ENCODE measurements around the gene GRIK1. TPM values are rescaled to one million over a fixed set of nuclear protein-coding genes. Genes with fewer than 3 reads are reported as not detected.

The GRIK1 gene
- polyA plus RNA-seq, 10 donors = 0.19 to 3.4 (median 0.55) TPM

- no peak for DNase-seq
Measured at GRCh38 chr21:29534448-29534847, 405.3 kb downstream of the GRIK1 start.

GRCh38 chr21:29529139-29529538 is 410.7 kb downstream of the GRIK1 start:
- no peak for DNase-seq

- no peak for DNase-seq
Measured at GRCh38 chr21:29526545-29526944, 413.3 kb downstream of the GRIK1 start.

DNA sequence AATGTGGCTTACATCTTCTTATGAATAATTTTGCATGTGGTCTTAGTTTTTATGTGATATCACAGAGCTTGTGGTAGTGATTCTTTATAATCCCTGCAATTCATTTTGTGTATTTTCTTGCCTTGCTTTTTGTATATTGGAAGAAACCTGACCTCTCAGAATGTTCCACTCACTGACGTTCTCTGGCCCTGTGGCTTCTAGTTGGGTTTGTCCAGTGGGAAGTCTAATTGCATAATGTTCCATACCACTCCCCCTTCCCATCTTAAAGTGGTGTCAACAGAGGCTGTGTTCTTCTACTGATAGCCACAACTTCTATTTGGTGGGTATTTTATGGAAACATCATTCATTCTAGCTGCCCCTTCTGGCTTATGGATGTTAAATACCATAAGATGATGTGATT is 415.7 kb downstream of the GRIK1 start:
- no peak for DNase-seq

DNA sequence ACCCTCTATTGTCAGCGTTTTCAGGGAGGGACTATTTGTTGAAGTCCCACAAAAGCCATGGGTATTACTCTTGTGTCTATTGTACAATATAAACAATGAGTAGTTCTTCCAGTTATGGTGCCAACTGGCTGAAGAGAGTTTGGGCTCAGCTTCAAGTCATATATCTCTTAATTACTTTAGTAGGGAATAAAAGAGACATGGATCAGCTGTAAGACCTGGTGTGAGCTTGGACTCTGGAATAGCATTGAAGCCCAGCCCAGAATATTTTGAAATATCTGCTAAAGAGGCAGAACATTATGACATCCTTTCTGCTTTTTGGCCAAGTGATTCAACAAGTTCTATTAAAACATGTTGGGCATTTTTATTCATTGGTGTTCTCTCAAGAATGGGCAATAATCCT is 416.1 kb downstream of the GRIK1 start:
- DNase-seq = peak in 2 of 3 donors; percentile 13 to 22

DNA sequence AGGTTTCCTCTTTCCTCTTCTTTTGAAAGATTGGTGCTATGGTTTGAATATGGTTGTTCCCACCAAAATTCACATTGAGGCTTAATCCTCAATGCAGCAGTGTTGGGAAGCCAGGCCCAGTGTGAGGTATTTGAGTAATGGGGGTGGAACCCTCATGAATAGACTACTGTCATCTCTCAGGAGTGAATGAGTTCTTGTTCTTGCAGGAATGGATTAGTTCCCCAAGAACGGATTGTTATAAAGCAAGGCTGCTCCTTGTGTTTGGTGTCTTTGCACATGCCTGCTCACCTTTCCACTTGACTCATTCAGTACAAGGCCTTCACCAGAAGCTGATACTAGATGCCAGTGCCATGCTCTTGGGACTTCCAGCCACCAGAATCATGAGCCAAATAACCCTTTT is 417.9 kb downstream of the GRIK1 start:
- no peak for DNase-seq

DNA sequence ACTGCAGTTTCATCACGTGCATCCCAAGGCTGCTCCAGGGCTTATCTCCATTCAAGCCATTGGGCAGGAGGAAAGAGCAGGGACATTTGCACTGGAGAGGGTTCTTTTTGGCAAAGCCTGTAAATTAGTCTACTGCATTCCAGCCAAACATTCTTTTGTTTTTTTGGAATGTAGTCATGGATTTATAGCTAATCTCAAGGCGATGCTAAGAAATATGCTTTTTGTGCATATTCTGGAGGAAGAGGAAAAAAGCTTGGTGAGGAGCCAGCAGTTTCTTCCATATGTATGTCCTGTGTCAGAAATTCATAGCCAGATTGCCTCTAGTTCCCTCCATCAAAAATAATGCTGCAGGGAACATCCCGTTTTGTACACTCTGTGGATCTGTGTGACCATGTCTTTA is 419.6 kb downstream of the GRIK1 start:
- peak; percentile 33 to 60 (median 35) for DNase-seq

GRCh38 chr21:29514652-29515247 is 425.0 kb downstream of the GRIK1 start:
- DNase-seq = no peak

- no peak for DNase-seq
Measured at GRCh38 chr21:29513535-29513934, 426.3 kb downstream of the GRIK1 start.

- DNase-seq = no peak
Measured at GRCh38 chr21:29511096-29511495, 428.7 kb downstream of the GRIK1 start.

DNA sequence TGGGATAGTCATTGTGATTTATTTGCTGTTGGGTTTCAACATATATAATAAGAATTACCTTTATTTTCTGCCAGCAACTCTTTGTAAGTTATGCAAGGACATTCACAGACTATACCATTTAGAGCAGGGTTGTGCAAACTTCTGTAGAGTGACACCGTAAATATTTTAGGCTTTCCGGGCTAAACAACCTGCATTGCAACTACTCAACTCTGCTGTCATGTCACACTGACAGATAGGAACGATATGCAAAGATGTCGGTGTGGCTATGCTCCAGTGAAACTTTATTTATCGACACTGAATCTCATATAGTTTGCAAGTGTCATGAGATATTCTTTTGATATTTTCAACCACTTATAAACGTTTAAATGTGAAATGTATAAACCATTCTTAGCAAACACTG is 430.7 kb downstream of the GRIK1 start:
- no peak for DNase-seq

DNA sequence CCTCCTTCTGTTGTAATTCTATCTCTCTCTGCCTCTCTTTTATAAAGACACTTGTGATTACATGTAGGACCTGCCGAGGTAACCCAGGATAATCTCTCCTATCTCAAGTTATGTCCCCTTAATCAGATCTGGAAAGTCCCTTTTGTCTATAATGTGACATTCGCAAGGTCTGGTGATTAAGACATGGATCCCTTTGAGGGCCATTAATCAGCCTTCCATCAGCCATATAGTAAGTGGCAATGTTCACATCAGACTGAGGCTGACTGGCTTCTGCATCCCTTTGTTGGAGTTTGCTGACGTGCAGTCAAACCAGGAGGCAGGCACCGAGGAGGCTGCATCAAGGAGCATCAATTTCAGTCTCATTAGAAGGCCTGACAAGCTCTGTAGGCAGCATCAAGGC is 431.5 kb downstream of the GRIK1 start:
- DNase-seq = no peak

DNA sequence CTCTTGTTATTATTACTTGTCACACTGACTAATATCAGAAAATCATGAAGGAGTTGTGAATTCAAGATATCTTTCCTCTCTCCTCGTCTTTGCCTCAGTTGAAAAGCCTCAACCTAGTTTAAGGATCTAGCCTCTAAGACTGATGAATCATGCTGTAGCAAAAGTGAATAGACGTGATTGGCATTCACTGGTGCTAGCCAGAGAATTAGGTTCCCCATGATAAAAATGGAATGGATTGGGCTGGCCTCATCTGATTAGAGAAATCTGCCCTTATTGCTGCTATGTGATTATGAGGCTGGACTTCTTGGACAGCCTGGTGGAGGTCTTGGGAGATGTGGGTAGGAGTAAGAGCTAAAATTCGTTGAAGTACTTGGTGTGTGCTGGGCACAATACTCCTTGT is 432.8 kb downstream of the GRIK1 start:
- DNase-seq = no peak

- no peak for DNase-seq
Measured at GRCh38 chr21:29506214-29506613, 433.6 kb downstream of the GRIK1 start.

DNA sequence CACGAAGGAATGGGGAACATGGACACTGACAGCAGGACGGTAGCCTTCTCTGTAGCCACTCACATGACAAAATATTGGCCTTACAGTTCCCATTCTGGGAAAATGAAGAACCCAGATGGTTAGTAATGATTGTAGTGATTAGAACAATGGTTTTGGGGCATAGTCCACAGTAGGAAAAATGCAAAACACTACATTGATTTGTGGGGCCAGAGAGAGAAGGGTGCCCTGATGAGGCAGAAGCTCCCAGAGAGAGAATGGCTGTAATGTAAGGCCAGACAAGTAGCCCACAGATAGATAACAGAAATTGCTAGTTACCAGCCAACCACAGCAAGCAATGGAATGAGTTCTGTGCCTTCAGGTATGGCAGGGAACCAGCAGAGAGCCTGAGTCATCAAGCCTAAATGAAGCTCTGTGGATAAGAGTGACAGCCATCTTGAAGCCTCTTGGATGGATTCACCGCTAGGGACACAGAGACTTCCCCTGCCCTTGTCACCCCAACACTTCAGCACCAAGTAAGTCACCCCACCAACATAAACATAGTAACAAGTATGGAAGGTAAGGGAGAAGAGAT is 435.0 kb downstream of the GRIK1 start:
- peak in 1 of 3 donors; percentile 21 for DNase-seq

DNA sequence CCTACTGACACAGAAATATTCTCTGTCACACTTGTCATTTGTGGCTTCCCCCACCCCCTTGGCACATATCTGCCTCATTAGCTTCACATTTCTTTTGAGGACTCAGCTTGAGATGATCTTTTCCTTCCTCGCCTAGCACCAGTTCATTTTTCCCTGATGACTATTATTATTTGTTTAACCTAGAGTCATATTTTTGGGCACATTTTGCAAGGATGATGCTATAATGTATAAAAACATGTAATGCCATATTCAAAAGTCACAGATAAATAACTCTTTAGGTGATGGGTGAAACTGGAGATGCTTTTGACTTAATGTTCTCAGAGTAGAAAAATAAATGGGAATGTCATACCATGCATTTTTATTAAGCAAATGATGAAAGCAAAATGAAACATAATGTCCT is 438.3 kb downstream of the GRIK1 start:
- DNase-seq = peak in 1 of 3 donors; percentile 50

- no peak for DNase-seq
Measured at GRCh38 chr21:29499734-29500343, 440.0 kb downstream of the GRIK1 start.

GRCh38 chr21:29499229-29499628 is 440.6 kb downstream of the GRIK1 start:
- no peak for DNase-seq

- no peak for DNase-seq
Measured at GRCh38 chr21:29496337-29496736, 443.5 kb downstream of the GRIK1 start.

DNA sequence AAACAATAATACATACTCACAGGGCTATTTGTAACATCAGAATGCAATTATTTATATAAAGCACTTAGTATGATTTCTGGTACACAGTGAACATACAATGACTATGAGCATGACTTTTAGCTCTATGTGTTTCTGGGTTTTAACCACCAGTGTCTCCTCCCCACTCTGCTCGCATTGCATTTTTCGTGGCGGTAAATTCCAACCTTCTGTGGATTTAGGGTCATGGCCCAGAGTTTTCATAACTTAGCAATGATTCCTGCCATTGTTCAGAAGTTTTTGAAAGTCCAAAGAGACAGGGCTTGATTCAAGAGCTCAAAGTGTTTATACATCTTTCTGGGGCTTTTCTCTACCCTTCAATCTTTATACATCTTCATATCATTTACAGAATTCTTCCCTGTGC is 449.8 kb downstream of the GRIK1 start:
- DNase-seq = no peak

DNA sequence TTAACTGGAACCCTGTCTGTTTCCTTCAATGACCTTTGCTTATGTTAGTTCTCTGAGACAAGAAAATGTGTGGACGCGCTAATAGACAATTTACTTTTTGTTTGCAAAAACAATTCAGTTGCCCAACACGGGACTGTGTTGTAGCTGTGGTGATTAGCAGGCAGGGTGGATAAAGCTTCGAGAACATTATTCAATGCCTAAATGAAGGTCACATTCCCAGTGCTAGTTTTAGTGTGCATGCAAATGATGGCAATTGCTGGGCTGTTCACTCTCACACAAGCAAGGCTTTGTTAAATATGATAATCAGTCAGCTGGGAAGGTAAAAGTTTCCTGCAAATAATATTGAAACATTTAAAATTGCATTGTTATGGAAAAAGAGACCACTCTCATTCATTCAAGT is 452.6 kb downstream of the GRIK1 start:
- DNase-seq = no peak
